Left ventricle myocardium inferior (tissue), 1 donor: ENCODE data around the gene SNX27. TPM values are rescaled to one million over a fixed set of nuclear protein-coding genes. Genes with fewer than 3 reads are reported as not detected.

Source experiments
- DNase-seq: peaks from one replicate; pipeline ENCODE4 v3.0.0-alpha.2; 2020
- H3K27ac ChIP-seq: fragments of 200-600 bp; replicated peaks from 2 replicates; pipeline ENCODE4 v1.8.0; 2021
- H3K27me3 ChIP-seq: fragments of 200-600 bp; 2 replicates; pipeline ENCODE4 v1.8.0; 2021; ENCODE audit warnings: low read depth
- H3K36me3 ChIP-seq: fragments of 200-600 bp; 2 replicates; pipeline ENCODE4 v1.8.0; 2021
- H3K4me1 ChIP-seq: fragments of 200-600 bp; 2 replicates; pipeline ENCODE4 v1.8.0; 2021
- H3K4me3 ChIP-seq: fragments of 200-600 bp; 2 replicates; pipeline ENCODE4 v1.8.0; 2021; ENCODE audit warnings: mild to moderate bottlenecking, moderate library complexity
- H3K9me3 ChIP-seq: fragments of 200-600 bp; replicated peaks from 2 replicates; pipeline ENCODE4 v1.8.0; 2021
- CTCF ChIP-seq: fragments of 200-600 bp; IDR thresholded peaks from 2 replicates; pipeline ENCODE4 v1.8.0; 2021; ENCODE audit warnings: antibody characterized with exemption, mild to moderate bottlenecking, borderline replicate concordance
- intact Hi-C: fragments of 100-400 bp; cut with micrococcal nuclease; formaldehyde crosslinking; loops from one replicate; pipeline ENCODE4 v1.11.0; 2022
- total RNA-seq: library from RNA; stranded (reverse); fragmentation: NEBNext Ultra II Directional; extraction: Animal tissue kit (Norgen Biotek cat#: 25700); gene quantifications from one replicate; pipeline ENCODE4 v1.2.1, GENCODE V29; 2021
- donor health status: DM: no; HTN: yes; CAD: no; lungs with severe emphysema.

SNX27 gene
- total RNA-seq, 1 donor from 2014 or later, result 31.8 TPM

DNA sequence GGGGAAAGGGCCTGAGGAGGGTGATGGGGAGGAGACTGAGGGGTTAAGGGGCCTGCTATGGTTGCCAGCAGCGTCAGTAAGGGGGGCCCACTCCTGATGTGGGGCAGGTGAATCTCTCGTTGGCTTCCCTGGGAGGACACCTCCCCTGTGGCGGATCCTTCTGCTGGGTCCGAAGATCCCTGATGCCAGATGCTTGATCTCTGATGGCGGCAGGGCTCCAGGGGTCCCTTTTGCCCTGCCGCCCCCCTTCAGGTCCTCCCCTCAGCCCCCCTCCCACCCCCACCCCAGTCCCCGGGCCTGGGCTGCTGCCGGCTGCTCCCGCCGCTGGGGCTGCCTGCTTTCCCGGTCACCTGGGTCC, 104.5 kb downstream of the SNX27 start:
- Histone ChIP-seq H3K9me3 (no peaks in the 10 kb centered on the region), H3K4me3 (peak overlapping the region; percentile 39), H3K36me3 (no peaks in the 10 kb centered on the region), H3K4me1 (peaks cover 50% of the 10 kb centered on the region), H3K27me3 (peaks cover 62% of the 10 kb centered on the region), H3K27ac (no peak overlapping the region)
- intact Hi-C loops, result no loop called here
- TF ChIP-seq CTCF, result no peak
- DNase-seq, result no peak

DNA sequence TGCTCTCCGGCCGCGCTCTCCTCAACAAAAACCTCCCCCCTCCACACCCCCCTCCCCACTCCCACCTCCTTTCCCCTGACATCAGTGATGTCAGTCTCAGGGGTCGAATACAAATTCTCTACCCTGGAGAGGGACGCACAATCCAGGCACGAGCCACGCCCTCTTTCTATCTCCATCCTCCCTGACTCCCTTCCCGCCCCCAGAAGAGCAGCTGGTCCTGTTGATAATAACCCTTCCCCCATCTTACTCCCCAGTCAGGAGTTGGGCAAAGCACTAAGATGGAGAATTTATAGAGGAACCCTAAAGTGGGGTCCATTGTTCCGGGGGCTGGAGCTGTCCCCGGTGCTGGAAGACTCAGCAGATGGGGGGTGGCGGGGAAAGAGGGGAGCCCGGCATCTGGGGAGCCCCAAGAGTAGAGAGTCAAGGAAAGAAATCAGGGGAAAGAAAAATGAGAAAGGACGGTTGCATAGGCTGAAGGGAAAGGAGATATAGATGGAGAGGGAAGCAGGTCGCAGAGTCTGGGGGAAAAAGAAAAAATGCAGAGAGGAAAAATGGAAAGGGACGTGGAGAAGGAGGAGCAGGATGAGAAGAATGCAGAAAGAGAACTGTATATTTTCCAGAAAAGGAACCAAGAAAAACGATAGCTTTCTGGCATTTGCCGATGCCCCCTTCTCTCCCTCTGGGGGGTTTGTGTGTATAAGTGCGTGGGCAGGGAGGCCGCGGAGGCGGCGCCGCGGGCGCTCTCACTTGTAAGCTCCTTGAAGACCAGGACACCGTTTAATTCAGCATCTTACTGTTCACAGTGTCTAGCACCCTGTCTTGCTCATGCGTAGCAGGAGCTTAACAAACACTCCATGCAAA, 105.2 kb downstream of the SNX27 start, which contains the start of gene CELF3:
CELF3 (minus strand) TSS at position 33 of the 861 bp plus-strand sequence. CDS start 783 bp downstream, outside the sequence.
- DNase-seq, result no peak
- Histone ChIP-seq H3K36me3 (no peaks in the 10 kb centered on the region), H3K9me3 (no peaks in the 10 kb centered on the region), H3K4me3 (peak within 1 kb of the TSS; percentile 39), H3K27me3 (peaks cover 55% of the 10 kb centered on the region), H3K4me1 (peaks cover 56% of the 10 kb centered on the region), H3K27ac (peak within 1 kb of the TSS; percentile 61)
- TF ChIP-seq CTCF, result no peak
- intact Hi-C loops, result no loop called here

DNA sequence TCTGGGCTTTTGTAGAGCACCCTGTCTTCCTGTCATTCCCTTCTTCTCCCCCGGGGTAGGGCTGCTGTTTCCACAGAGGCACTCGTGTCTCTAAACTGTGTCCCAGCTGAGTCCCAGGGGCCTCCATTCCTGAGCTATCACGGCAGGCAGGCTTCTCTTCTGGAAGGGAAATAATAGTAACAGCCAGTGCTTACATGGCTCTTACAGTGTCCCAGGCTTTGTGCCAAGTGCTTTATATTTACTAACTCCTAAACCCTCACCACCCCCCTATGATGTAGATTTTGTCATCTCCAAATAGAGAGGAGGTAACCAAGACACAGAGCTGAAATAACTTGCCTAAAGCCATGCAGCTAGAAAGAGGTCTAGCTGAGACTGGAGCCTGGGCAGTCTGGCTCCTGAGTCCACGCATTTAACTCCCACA, 106.2 kb downstream of the SNX27 start:
- DNase-seq, result peak; percentile 37
- Histone ChIP-seq H3K9me3 (no peaks in the 10 kb centered on the region), H3K36me3 (no peaks in the 10 kb centered on the region), H3K4me3 (peak overlapping the region; percentile 39), H3K27ac (peak overlapping the region; percentile 68), H3K27me3 (peaks cover 45% of the 10 kb centered on the region), H3K4me1 (peaks cover 57% of the 10 kb centered on the region)
- intact Hi-C loops, result no loop called here
- no peak for TF ChIP-seq CTCF

DNA sequence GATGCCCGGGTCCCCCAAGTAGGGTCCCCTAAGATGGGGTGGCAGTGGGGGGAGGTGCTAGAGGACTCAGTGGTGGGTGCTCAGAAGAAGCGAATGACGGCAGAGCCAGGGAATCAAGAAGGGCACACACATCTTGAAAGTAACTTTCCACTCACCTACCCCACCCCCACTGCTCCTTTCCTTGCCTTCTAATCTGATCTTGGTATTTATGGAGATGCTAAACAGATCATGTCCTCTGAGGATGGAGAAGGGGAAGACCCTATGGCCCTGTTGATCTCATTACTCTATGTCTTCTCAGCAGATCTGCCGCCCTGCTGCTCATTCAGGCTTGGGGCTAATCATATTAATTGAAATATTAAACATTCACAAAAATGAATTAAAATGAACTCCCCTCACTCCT, 106.8 kb downstream of the SNX27 start:
- Histone ChIP-seq H3K9me3 (no peaks in the 10 kb centered on the region), H3K36me3 (no peaks in the 10 kb centered on the region), H3K4me1 (peaks cover 57% of the 10 kb centered on the region), H3K4me3 (no peak overlapping the region), H3K27me3 (peaks cover 40% of the 10 kb centered on the region), H3K27ac (peak overlapping the region; percentile 68)
- intact Hi-C loops, result no loop called here
- no peak for DNase-seq
- TF ChIP-seq CTCF, result no peak

DNA sequence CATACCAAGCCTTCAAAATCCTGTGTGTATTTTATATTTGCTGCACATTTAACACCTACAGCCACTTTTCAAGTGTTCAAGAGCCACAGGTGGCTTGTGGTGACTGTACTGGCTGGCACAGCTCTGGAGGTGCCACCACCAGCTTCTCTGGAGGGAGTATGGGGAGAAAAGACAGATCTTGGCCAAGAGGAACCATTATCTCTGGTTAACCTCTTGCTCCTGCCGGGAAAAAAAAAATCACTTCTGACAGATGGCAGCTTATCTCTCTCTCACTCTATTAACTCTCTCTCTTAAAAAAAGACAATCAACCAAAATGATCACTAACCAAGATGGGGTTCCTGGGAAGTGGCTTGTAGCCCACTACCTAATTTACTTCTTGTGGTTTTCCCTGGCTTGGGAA, 108.3 kb downstream of the SNX27 start:
- no peak for DNase-seq
- intact Hi-C loops, result no loop called here
- Histone ChIP-seq H3K9me3 (no peaks in the 10 kb centered on the region), H3K4me3 (peak overlapping the region; percentile 66), H3K36me3 (no peaks in the 10 kb centered on the region), H3K27me3 (peaks cover 39% of the 10 kb centered on the region), H3K4me1 (peaks cover 57% of the 10 kb centered on the region), H3K27ac (peak overlapping the region; percentile 83)
- no peak for TF ChIP-seq CTCF
